ENCODE data around the gene KDM4B. TPM values are rescaled to one million over a fixed set of nuclear protein-coding genes. Genes with fewer than 3 reads are reported as not detected.

Gene KDM4B
- total RNA-seq, 1 experiment from 2014 or later: 43.7 TPM

DNA sequence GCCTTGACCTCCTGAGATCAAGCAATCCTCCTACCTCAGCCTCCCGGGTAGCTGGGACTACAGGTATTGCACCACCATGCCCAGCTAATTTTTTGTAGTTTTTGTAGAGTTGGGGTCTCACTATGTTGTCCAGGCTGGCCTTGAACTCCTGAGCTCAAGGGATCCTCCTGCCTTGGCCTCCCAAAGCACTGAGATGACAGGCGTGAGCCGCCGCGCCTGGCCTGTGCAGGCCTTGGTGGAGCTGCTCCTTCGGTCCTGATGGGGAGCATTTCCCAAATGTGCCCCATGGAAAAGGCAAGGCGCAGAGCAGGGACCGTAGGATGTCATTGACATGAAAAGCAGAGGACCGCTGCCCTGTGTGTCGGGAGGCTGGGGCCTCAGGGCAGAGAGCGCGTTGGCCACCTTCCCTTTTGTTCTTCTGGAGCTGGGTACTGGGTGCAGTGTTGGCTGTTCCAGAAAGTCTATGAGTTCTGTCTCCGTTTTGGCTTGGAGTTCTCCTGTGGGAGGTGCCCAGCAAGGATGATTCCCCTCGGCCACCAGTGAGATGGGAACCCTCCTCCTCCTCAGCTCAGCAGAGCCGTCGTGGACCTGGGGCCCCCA lies 128.5 kb downstream of the KDM4B start:
- no peak for DNase-seq
- H3K79me2 ChIP-seq (ENCODE audit: insufficient read depth, low read length): no peaks in the 10 kb centered on the region
- no peak overlapping the region for H3K4ac ChIP-seq (ENCODE audit: low read depth, low read length)
- no peak overlapping the region for H3K27ac ChIP-seq (ENCODE audit: insufficient read length, low read depth, low read length)
- H2AK5ac ChIP-seq (ENCODE audit: insufficient read length, low read length): no peak overlapping the region
- no peaks in the 10 kb centered on the region for H3K23me2 ChIP-seq (ENCODE audit: insufficient read length, low read depth, low read length, poor library complexity, severe bottlenecking)
- Mint-ChIP-seq H3K36me3 (ENCODE audit: insufficient read depth in 1 of 3, low read depth in 3 of 3) (peaks cover 35 to 46% (median 45%) of the 10 kb centered on the region in 3 experiments), H3K27me3 (ENCODE audit: low read depth) (no peaks in the 10 kb centered on the region), H3K4me1 (peaks cover 3 to 21% of the 10 kb centered on the region in 2 experiments), H3K27ac (no peak overlapping the region), H3K9me3 (peaks cover 23 to 25% of the 10 kb centered on the region in 2 experiments), H3K4me3 (no peak overlapping the region; a peak in 1 of 5 replicates)
- no peak overlapping the region for H2AFZ ChIP-seq (ENCODE audit: low read length)
- TF ChIP-seq, protein P1, sequence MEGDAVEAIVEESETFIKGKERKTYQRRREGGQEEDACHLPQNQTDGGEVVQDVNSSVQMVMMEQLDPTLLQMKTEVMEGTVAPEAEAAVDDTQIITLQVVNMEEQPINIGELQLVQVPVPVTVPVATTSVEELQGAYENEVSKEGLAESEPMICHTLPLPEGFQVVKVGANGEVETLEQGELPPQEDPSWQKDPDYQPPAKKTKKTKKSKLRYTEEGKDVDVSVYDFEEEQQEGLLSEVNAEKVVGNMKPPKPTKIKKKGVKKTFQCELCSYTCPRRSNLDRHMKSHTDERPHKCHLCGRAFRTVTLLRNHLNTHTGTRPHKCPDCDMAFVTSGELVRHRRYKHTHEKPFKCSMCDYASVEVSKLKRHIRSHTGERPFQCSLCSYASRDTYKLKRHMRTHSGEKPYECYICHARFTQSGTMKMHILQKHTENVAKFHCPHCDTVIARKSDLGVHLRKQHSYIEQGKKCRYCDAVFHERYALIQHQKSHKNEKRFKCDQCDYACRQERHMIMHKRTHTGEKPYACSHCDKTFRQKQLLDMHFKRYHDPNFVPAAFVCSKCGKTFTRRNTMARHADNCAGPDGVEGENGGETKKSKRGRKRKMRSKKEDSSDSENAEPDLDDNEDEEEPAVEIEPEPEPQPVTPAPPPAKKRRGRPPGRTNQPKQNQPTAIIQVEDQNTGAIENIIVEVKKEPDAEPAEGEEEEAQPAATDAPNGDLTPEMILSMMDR (conservative IDR thresholded peaks at IDR 0.05): no peak
- H3T11ph ChIP-seq (ENCODE audit: low read length): no peak overlapping the region
- H3K56ac ChIP-seq (ENCODE audit: insufficient read length, low read depth, low read length): no peak overlapping the region
- H4K20me1 ChIP-seq (ENCODE audit: control insufficient read depth, insufficient read depth, insufficient read length): no peaks in the 10 kb centered on the region
- no peak overlapping the region for H2BK20ac ChIP-seq (ENCODE audit: low read depth, low read length, poor library complexity, severe bottlenecking)
- H2BK120ac ChIP-seq (ENCODE audit: low read depth, low read length, poor library complexity, severe bottlenecking): no peak overlapping the region
- H3K23ac ChIP-seq (ENCODE audit: insufficient read length, low read depth, low read length): no peak overlapping the region
- H2BK5ac ChIP-seq (ENCODE audit: insufficient read length, low read length): no peak overlapping the region
- no peaks in the 10 kb centered on the region for H3K79me1 ChIP-seq (ENCODE audit: insufficient read depth, low read depth, low read length, poor library complexity, severe bottlenecking)
- no peak overlapping the region for H4K91ac ChIP-seq (ENCODE audit: insufficient read length, low read depth, low read length)
- no peak overlapping the region for H4K8ac ChIP-seq (replicated peaks; ENCODE audit: insufficient read length, low read depth, low read length)
- no peak overlapping the region for H3K9ac ChIP-seq (ENCODE audit: extremely low read depth, insufficient read length, low read length)
- H3K18ac ChIP-seq (ENCODE audit: insufficient read length, low read depth, low read length): no peak overlapping the region
- no peak overlapping the region for H2BK12ac ChIP-seq (ENCODE audit: insufficient read length, low read depth, low read length)
- H3K27me3 ChIP-seq (ENCODE audit: insufficient read depth, low read length): no peaks in the 10 kb centered on the region
- H3K14ac ChIP-seq (ENCODE audit: insufficient read depth, low read length): no peak overlapping the region
- no peak overlapping the region for H2BK15ac ChIP-seq (ENCODE audit: low read depth, low read length)
- H3K9me3 ChIP-seq (ENCODE audit: control insufficient read depth, low read depth, low read length): peaks cover 8% of the 10 kb centered on the region
- H3K4me1 ChIP-seq (ENCODE audit: insufficient read depth, low read length): no peaks in the 10 kb centered on the region
- H4K5ac ChIP-seq (ENCODE audit: insufficient read length, low read depth, low read length): no peak overlapping the region
- no CpG with 5 or more reads among the region's 16 CpGs for WGBS (ENCODE audit: extremely low coverage, insufficient read length, low lambda C conversion rate)
- no peak overlapping the region for H3K4me2 ChIP-seq (ENCODE audit: insufficient read depth, insufficient read length, low read length)
